Measurements from ENCODE around the gene EOLA1.
"Not testable (repeated sequence)": the region's sequence is repeated elsewhere in the genome, so short reads cannot be mapped to it uniquely, and the experiment has no call there.

EOLA1 gene

GRCh38 chrX:149540621-149541520 lies at the start of gene EOLA1:
Gene EOLA1, plus strand, starts transcription at chrX:149541012. Its CDS starts 4,619 bp downstream, at chrX:149545631.
- peak; percentile 61 to 69 for DNase-seq (ENCODE audit: low read depth in 2 of 2)

- DNase-seq (ENCODE audit: low read depth in 2 of 2), result no peak
These were observed 49.0 kb upstream of the EOLA1 start for GRCh38 chrX:149491812-149492211.

- DNase-seq (ENCODE audit: low read depth in 2 of 2), result no peak
These were observed 46.9 kb upstream of the EOLA1 start for GRCh38 chrX:149493567-149494562.

- DNase-seq (ENCODE audit: low read depth in 2 of 2), result no peak
These were observed 45.8 kb upstream of the EOLA1 start for GRCh38 chrX:149494844-149495565.

- DNase-seq (ENCODE audit: low read depth in 2 of 2), result no peak
These were observed 45.2 kb upstream of the EOLA1 start for GRCh38 chrX:149495573-149496071.

GRCh38 chrX:149497054-149497453 lies 43.8 kb upstream of the EOLA1 start:
- no peak for DNase-seq (ENCODE audit: low read depth in 2 of 2)

GRCh38 chrX:149497626-149498025 lies 43.2 kb upstream of the EOLA1 start:
- no peak for DNase-seq (ENCODE audit: low read depth in 2 of 2)

- DNase-seq (ENCODE audit: low read depth in 2 of 2), result no peak
These were observed 42.0 kb upstream of the EOLA1 start for GRCh38 chrX:149498767-149499166.

GRCh38 chrX:149499766-149500165 lies 41.0 kb upstream of the EOLA1 start:
- DNase-seq (ENCODE audit: low read depth in 2 of 2), result no peak

- DNase-seq (ENCODE audit: low read depth in 2 of 2), result not testable (repeated sequence)
These were observed 37.9 kb upstream of the EOLA1 start for GRCh38 chrX:149502923-149503322.

GRCh38 chrX:149503446-149503845 lies 37.4 kb upstream of the EOLA1 start:
- peak in 1 of 2 donors; percentile 22 for DNase-seq (ENCODE audit: low read depth in 2 of 2)

- peak in 1 of 2 donors; percentile 31 for DNase-seq (ENCODE audit: low read depth in 2 of 2)
These were observed 36.4 kb upstream of the EOLA1 start for GRCh38 chrX:149504226-149504914.

- peak; percentile 68 to 72 for DNase-seq (ENCODE audit: low read depth in 2 of 2)
These were observed 35.7 kb upstream of the EOLA1 start, which contains the start of gene IDS for GRCh38 chrX:149504915-149505651. Gene IDS, minus strand, starts transcription at chrX:149505306. Its CDS starts 169 bp downstream, at chrX:149505137.

- no peak for DNase-seq (ENCODE audit: low read depth in 2 of 2)
These were observed 35.1 kb upstream of the EOLA1 start for GRCh38 chrX:149505671-149506070.

- no peak for DNase-seq (ENCODE audit: low read depth in 2 of 2)
These were observed 34.5 kb upstream of the EOLA1 start for GRCh38 chrX:149506349-149506748.

GRCh38 chrX:149508467-149508866 lies 32.3 kb upstream of the EOLA1 start:
- DNase-seq (ENCODE audit: low read depth in 2 of 2), result no peak

- DNase-seq (ENCODE audit: low read depth in 2 of 2), result no peak
These were observed 30.4 kb upstream of the EOLA1 start for GRCh38 chrX:149510386-149510785.

GRCh38 chrX:149511081-149511480 lies 29.7 kb upstream of the EOLA1 start:
- no peak for DNase-seq (ENCODE audit: low read depth in 2 of 2)

- DNase-seq (ENCODE audit: low read depth in 2 of 2), result peak in 1 of 2 donors; percentile 29
These were observed 28.5 kb upstream of the EOLA1 start for GRCh38 chrX:149512225-149512885.

Data from stimulated activated CD8-positive, alpha-beta memory T cell treated with anti-CD3 and anti-CD28 coated beads, Interleukin-7, amount 100 ng/mL, for 1 hour (primary cell).